ENCODE results near the gene MIPOL1. TPM values are rescaled to one million over a fixed set of nuclear protein-coding genes. Genes with fewer than 3 reads are reported as not detected.

Gene MIPOL1
- total RNA-seq, 2 experiments from 2014 or later: not detected

Other genes with a start within 250 kb of the MIPOL1 start
- not detected for gene SLC25A21, start 25.3 kb upstream of the MIPOL1 start, total RNA-seq

Measured in activated naive CD8-positive, alpha-beta T cell treated with anti-CD3 and anti-CD28 coated beads for 36 hours (primary cell).